Ammon's horn (tissue), 1 donor: ENCODE data around the gene SPAG16.

ENCODE experiments used
- DNase-seq: peaks from one replicate; pipeline ENCODE4 v3.0.0-alpha.2; 2016; ENCODE audit warnings: low spot score

The SPAG16 gene

GRCh38 chr2:213284105-213285090 is at the start of gene SPAG16:
TSS of gene SPAG16 (plus strand) at chr2:213284464.
- peak; percentile 98 for DNase-seq

- no peak for DNase-seq
Measured at GRCh38 chr2:213234641-213235040, 49.6 kb upstream of the SPAG16 start.

GRCh38 chr2:213235741-213236140 is 48.5 kb upstream of the SPAG16 start:
- no peak for DNase-seq

- DNase-seq: no peak
Measured at GRCh38 chr2:213237251-213237650, 47.0 kb upstream of the SPAG16 start.

- DNase-seq: no peak
Measured at GRCh38 chr2:213237787-213238186, 46.5 kb upstream of the SPAG16 start.

GRCh38 chr2:213238753-213239495 is 45.3 kb upstream of the SPAG16 start:
- DNase-seq: no peak

GRCh38 chr2:213241817-213242216 is 42.4 kb upstream of the SPAG16 start:
- no peak for DNase-seq

- DNase-seq: no peak
Measured at GRCh38 chr2:213242653-213243052, 41.6 kb upstream of the SPAG16 start.

GRCh38 chr2:213243189-213244044 is 40.8 kb upstream of the SPAG16 start:
- no peak for DNase-seq

- peak; percentile 75 for DNase-seq
Measured at GRCh38 chr2:213246497-213247281, 37.6 kb upstream of the SPAG16 start.

- DNase-seq: no peak
Measured at GRCh38 chr2:213247566-213247965, 36.7 kb upstream of the SPAG16 start.

GRCh38 chr2:213248637-213249036 is 35.6 kb upstream of the SPAG16 start:
- DNase-seq: no peak

- DNase-seq: no peak
Measured at GRCh38 chr2:213249502-213249901, 34.8 kb upstream of the SPAG16 start.

- DNase-seq: peak; percentile 68
Measured at GRCh38 chr2:213251618-213252017, 32.6 kb upstream of the SPAG16 start.

GRCh38 chr2:213252206-213252605 is 32.1 kb upstream of the SPAG16 start:
- no peak for DNase-seq

GRCh38 chr2:213253162-213253561 is 31.1 kb upstream of the SPAG16 start:
- DNase-seq: no peak

- DNase-seq: no peak
Measured at GRCh38 chr2:213259266-213259665, 25.0 kb upstream of the SPAG16 start.

GRCh38 chr2:213261237-213261636 is 23.0 kb upstream of the SPAG16 start:
- no peak for DNase-seq

GRCh38 chr2:213261715-213262114 is 22.5 kb upstream of the SPAG16 start:
- no peak for DNase-seq

GRCh38 chr2:213265679-213266078 is 18.6 kb upstream of the SPAG16 start:
- no peak for DNase-seq

GRCh38 chr2:213266421-213266820 is 17.8 kb upstream of the SPAG16 start:
- no peak for DNase-seq
